SK-N-SH (cell line): ENCODE data around the gene EPHB2. TPM values are rescaled to one million over a fixed set of nuclear protein-coding genes. Genes with fewer than 3 reads are reported as not detected.
A peak's percentile ranks its signal among the peaks of the same experiment; 100 is the strongest.
"Not testable (repeated sequence)": the region's sequence is repeated elsewhere in the genome, so short reads cannot be mapped to it uniquely, and the experiment has no call there.

ENCODE experiments used
- CTCF ChIA-PET: fragments of 300-600, 350-600 bp; formaldehyde crosslinking; extraction: SDS; loops from one replicate; lab custom pipeline; 2021; lab: Yijun Ruan, JAX
- POLR2A ChIA-PET: fragments of 350-600 bp; sonication (Branson Sonifier 250); formaldehyde crosslinking; extraction: SDS; loops from one replicate; lab custom pipeline; 2020; ENCODE audit warnings: antibody characterized with exemption, inconsistent platforms; lab: Yijun Ruan, JAX
- DNase-seq: peaks from one replicate; pipeline ENCODE4 v3.0.0; 2012
- H2AFZ ChIP-seq: fragments of 200-600 bp; sonication (generic); 2 replicates; pipeline ENCODE4 v1.8.1; 2016; ENCODE audit warnings: antibody characterized with exemption, mild to moderate bottlenecking, low read depth
- H3F3A ChIP-seq: fragments of 200-600 bp; sonication (generic); replicated peaks from 2 replicates; pipeline ENCODE3; 2016; ENCODE audit warnings: antibody characterized with exemption, mild to moderate bottlenecking; ENCODE audit not compliant: insufficient read depth
- H3K27ac ChIP-seq, 2 experiments: fragments of 200-500 bp in 1 of 2; fragments of 200-600 bp in 1 of 2; sonication (Bioruptor generic) in 1 of 2; sonication (generic), shearing (Covaris generic) in 1 of 2; 2 replicates each; pipeline versions ENCODE4 v1.5.1 to v1.6.1; 2014 to 2016; ENCODE audit warnings: low read depth in 2 of 2, inconsistent platforms in 1 of 2, low read length in 1 of 2, mild to moderate bottlenecking in 1 of 2, mixed read lengths in 1 of 2
- H3K27me3 ChIP-seq: fragments of 200-600 bp; sonication (generic), shearing (Covaris generic); 2 replicates; pipeline ENCODE4 v1.6.1; 2016; ENCODE audit warnings: mixed run types; ENCODE audit not compliant: insufficient read depth
- H3K36me3 ChIP-seq, 2 experiments: fragments of 200-500 bp in 1 of 2; fragments of 200-600 bp in 1 of 2; sonication (Bioruptor generic) in 1 of 2; sonication (generic) in 1 of 2; replicated peaks in 1 of 2; 2 replicates each; pipeline versions ENCODE3 to v1.5.1; 2014 to 2016; ENCODE audit warnings: low read length in 1 of 2, mild to moderate bottlenecking in 1 of 2; ENCODE audit not compliant: insufficient read depth in 2 of 2, control insufficient read depth in 1 of 2
- H3K4me1 ChIP-seq, 2 experiments: fragments of 200-500 bp in 1 of 2; fragments of 200-600 bp in 1 of 2; sonication (Bioruptor generic) in 1 of 2; sonication (generic), shearing (Covaris generic) in 1 of 2; 2 replicates each; pipeline versions ENCODE4 v1.5.1 to v1.6.1; 2014 to 2016; ENCODE audit warnings: low read depth in 1 of 2, low read length in 1 of 2, mixed run types in 1 of 2; ENCODE audit not compliant: insufficient read depth in 2 of 2, control insufficient read depth in 1 of 2
- H3K4me2 ChIP-seq: fragments of 200-600 bp; sonication (generic), shearing (Covaris generic); 2 replicates; pipeline ENCODE4 v1.6.1; 2017; ENCODE audit warnings: mixed run types
- H3K4me3 ChIP-seq, 2 experiments: fragments of 200-500 bp in 1 of 2; fragments of 200-600 bp in 1 of 2; sonication (Bioruptor generic) in 1 of 2; sonication (generic), shearing (Covaris generic) in 1 of 2; 2 replicates each; pipeline versions ENCODE4 v1.5.1 to v1.8.1; 2014 to 2016; ENCODE audit warnings: low read depth in 2 of 2, inconsistent platforms in 1 of 2, low read length in 1 of 2, mild to moderate bottlenecking in 1 of 2, mixed read lengths in 1 of 2, moderate library complexity in 1 of 2
- H3K79me2 ChIP-seq: fragments of 200-600 bp; sonication (generic); 2 replicates; pipeline ENCODE4 v1.8.1; 2017; ENCODE audit warnings: mild to moderate bottlenecking; ENCODE audit not compliant: insufficient read depth
- H3K9ac ChIP-seq: fragments of 200-600 bp; sonication (generic); 2 replicates; pipeline ENCODE4 v1.6.1; 2017; ENCODE audit warnings: mixed run types
- H3K9me2 ChIP-seq: fragments of 200-600 bp; sonication (generic); 2 replicates; pipeline ENCODE4 v1.6.1; 2017; ENCODE audit warnings: mixed run types
- H3K9me3 ChIP-seq: fragments of 200-600 bp; sonication (generic); 2 replicates; pipeline ENCODE4 v1.6.1; 2017; ENCODE audit warnings: mixed run types, mild to moderate bottlenecking, moderate library complexity
- H4K20me1 ChIP-seq: fragments of 200-600 bp; sonication (generic); 2 replicates; pipeline ENCODE4 v1.6.1; 2017; ENCODE audit warnings: mild to moderate bottlenecking, mixed run types; ENCODE audit not compliant: insufficient read depth
- CHD2 ChIP-seq: fragments of 150-350 bp; IDR thresholded peaks from 2 replicates; pipeline ENCODE4 v1.6.1; 2018; ENCODE audit warnings: low read length; ENCODE audit not compliant: partially characterized antibody
- FOSL2 ChIP-seq: IDR thresholded peaks from 2 replicates; pipeline ENCODE4 v1.4.0; 2012; ENCODE audit warnings: low read depth, mild to moderate bottlenecking, moderate library complexity, borderline replicate concordance
- FOXM1 ChIP-seq: IDR thresholded peaks from 2 replicates; pipeline ENCODE4 v1.4.0; 2012; ENCODE audit warnings: low read depth, mild to moderate bottlenecking
- MXI1 ChIP-seq: IDR thresholded peaks from 2 replicates; pipeline ENCODE4 v1.6.1; 2012; ENCODE audit warnings: mild to moderate bottlenecking, low read depth, low read length, improper control_type of control experiment
- NRF1 ChIP-seq: IDR thresholded peaks from 2 replicates; pipeline ENCODE4 v1.6.1; 2012; ENCODE audit warnings: low read depth, mild to moderate bottlenecking, low read length
- POLR2AphosphoS5 ChIP-seq: IDR thresholded peaks from 2 replicates; pipeline ENCODE4 v1.6.1; 2012; ENCODE audit warnings: low read depth, low read length
- RAD21 ChIP-seq: IDR thresholded peaks from 2 replicates; pipeline ENCODE4 v1.6.1; 2012; ENCODE audit warnings: mild to moderate bottlenecking, low read length
- RCOR1 ChIP-seq: fragments of 150-350 bp; IDR thresholded peaks from 2 replicates; pipeline ENCODE4 v1.6.1; 2017; ENCODE audit warnings: antibody characterized with exemption, low read length
- SMC3 ChIP-seq: IDR thresholded peaks from 2 replicates; pipeline ENCODE4 v1.6.1; 2012; ENCODE audit warnings: low read depth, low read length, improper control_type of control experiment
- TEAD4 ChIP-seq: IDR thresholded peaks from 2 replicates; pipeline ENCODE4 v1.4.0; 2012; ENCODE audit warnings: mild to moderate bottlenecking, borderline replicate concordance; ENCODE audit not compliant: insufficient read depth
- YY1 ChIP-seq: IDR thresholded peaks from 2 replicates; pipeline ENCODE4 v1.4.0; 2012; ENCODE audit warnings: low read depth, mild to moderate bottlenecking
- WGBS: methylation state at CpG from one replicate; pipeline ENCODE4 v1.1.6; 2017; ENCODE audit warnings: low lambda C conversion rate; 5-methylcytosine and 5-hydroxymethylcytosine counted together
- polyA plus RNA-seq, 3 experiments: library from polyadenylated mRNA; depleted of rRNA; stranded (reverse); fragments of >200 nt; gene quantifications; 2 replicates each; pipeline ENCODE4 v1.2.3, GENCODE V29; 2012
- TF ChIP-seq, protein P1 (sequence below): fragments of 200-600 bp; sonication (generic); IDR thresholded peaks from 2 replicates; pipeline ENCODE4 v1.6.1; 2017; ENCODE audit warnings: antibody characterized with exemption, mild to moderate bottlenecking, moderate library complexity

EPHB2 gene
- polyA plus RNA-seq, 1 of the 3 experiments (the other 2 are of a cell fraction): 25.2 TPM

DNA sequence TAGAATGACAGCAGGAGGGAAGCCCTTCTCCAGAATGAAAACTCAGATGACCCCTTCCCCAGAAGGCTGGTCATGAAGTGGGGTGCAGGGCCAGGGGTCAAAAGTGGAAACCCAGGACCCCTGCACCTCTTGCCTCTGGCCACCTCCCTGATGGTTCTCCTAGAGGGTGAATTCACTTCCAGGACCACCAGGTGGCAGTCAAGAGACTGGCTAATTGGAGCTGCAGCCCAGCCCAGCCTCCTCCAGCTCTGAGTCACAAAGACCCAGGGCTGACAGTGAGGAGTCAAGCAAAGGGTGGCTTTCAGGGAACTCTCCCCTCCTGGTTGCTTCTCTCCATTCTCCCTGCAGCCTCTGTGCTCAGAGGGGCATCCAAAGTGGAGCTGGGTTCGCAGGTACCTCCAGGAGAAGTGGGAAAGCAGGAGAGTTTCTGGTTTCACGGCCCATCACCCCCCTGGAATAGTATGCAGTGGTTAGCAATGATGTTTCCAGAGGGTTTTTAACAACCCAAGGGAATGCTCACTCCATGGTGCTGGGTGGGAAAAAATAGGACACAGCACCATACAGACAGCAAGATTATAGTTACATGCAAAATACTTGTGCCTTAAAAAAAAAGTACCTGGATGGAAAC is 6.1 kb upstream of the EPHB2 start:
- no peaks in the 10 kb centered on the region for H4K20me1 ChIP-seq
- ChIA-PET CTCF (interaction anchor here (0.6 to 8.5 kb wide), 70 partner anchors 9 to 1369 kb away, joined by 3 to 166 read pairs (median 5); partner anchors contain the start of gene LACTBL1), POLR2A (no interaction called here)
- peaks cover 2 to 8% of the 10 kb centered on the region in 2 experiments; a peak in 2 of 4 replicates for H3K4me1 ChIP-seq
- no peaks in the 10 kb centered on the region for H3K9me2 ChIP-seq
- no peaks in the 10 kb centered on the region for H3K27me3 ChIP-seq
- peak; percentile 83 for DNase-seq
- no peak overlapping the region for H3K27ac ChIP-seq
- peaks cover 8% of the 10 kb centered on the region for H3F3A ChIP-seq
- 50% methylated on average over 2 of the region's 2 CpGs for WGBS
- H3K9me3 ChIP-seq: no peaks in the 10 kb centered on the region
- H2AFZ ChIP-seq: peak overlapping the region; percentile 75; the same call in 1 of the 2 replicates
- no peak overlapping the region for H3K4me2 ChIP-seq
- H3K36me3 ChIP-seq: no peaks in the 10 kb centered on the region
- no peak overlapping the region; a peak in 1 of 4 replicates for H3K4me3 ChIP-seq
- TF ChIP-seq SMC3 (peak; percentile 95), RAD21 (peak; percentile 89), MXI1 (no peak), TEAD4 (no peak), FOSL2 (peak; percentile 58; the same call in 1 of the 2 replicates), FOXM1 (no peak), RCOR1 (0 out of 2 replicates have a peak, but pooled peaks have one; percentile 24)
- TF ChIP-seq, protein P1, sequence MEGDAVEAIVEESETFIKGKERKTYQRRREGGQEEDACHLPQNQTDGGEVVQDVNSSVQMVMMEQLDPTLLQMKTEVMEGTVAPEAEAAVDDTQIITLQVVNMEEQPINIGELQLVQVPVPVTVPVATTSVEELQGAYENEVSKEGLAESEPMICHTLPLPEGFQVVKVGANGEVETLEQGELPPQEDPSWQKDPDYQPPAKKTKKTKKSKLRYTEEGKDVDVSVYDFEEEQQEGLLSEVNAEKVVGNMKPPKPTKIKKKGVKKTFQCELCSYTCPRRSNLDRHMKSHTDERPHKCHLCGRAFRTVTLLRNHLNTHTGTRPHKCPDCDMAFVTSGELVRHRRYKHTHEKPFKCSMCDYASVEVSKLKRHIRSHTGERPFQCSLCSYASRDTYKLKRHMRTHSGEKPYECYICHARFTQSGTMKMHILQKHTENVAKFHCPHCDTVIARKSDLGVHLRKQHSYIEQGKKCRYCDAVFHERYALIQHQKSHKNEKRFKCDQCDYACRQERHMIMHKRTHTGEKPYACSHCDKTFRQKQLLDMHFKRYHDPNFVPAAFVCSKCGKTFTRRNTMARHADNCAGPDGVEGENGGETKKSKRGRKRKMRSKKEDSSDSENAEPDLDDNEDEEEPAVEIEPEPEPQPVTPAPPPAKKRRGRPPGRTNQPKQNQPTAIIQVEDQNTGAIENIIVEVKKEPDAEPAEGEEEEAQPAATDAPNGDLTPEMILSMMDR: peak; percentile 88
- TF ChIP-seq, all 33 proteins: peak for 5
- no peak overlapping the region for H3K9ac ChIP-seq
- H3K79me2 ChIP-seq: no peaks in the 10 kb centered on the region; the same call in 1 of the 2 replicates

DNA sequence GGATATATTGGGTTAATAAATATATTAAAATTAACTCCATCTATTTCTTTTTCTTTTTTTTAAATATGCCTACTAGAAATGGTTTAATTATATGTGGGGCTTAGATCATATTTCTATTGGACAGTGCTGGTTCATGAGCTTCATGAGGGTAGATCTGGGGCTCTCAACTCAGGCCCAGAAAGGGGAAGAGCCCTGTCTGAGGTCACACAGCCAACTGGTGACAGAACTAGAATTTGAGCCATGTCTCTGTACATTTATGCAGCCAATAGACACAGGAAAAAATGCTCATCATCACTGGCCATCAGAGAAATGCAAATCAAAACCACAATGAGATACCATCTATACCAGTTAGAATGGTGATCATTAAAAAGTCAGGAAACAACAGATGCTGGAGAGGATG is 5.1 kb upstream of the EPHB2 start:
- Histone ChIP-seq H3K79me2 (no peaks in the 10 kb centered on the region; the same call in 1 of the 2 replicates), H2AFZ (no peak overlapping the region), H3K9me2 (no peaks in the 10 kb centered on the region), H4K20me1 (no peaks in the 10 kb centered on the region), H3F3A (peaks cover 8% of the 10 kb centered on the region), H3K9ac (no peak overlapping the region), H3K4me3 (no peak overlapping the region), H3K9me3 (no peaks in the 10 kb centered on the region), H3K27ac (no peak overlapping the region), H3K27me3 (no peaks in the 10 kb centered on the region), H3K4me2 (no peak overlapping the region), H3K4me1 (peaks cover 2 to 13% of the 10 kb centered on the region in 2 experiments; a peak in 2 of 4 replicates), H3K36me3 (no peaks in the 10 kb centered on the region)
- ChIA-PET CTCF (interaction anchor here (1.1 to 8.5 kb wide), 24 partner anchors 8 to 479 kb away, joined by 3 to 166 read pairs (median 8); partner anchors contain the start of gene LACTBL1), POLR2A (no interaction called here)
- DNase-seq: no peak
- no peak for TF ChIP-seq YY1
- TF ChIP-seq CHD2: no peak
- no peak for TF ChIP-seq FOXM1
- no peak for TF ChIP-seq FOSL2
- no peak for TF ChIP-seq NRF1
- no peak for TF ChIP-seq POLR2AphosphoS5

DNA sequence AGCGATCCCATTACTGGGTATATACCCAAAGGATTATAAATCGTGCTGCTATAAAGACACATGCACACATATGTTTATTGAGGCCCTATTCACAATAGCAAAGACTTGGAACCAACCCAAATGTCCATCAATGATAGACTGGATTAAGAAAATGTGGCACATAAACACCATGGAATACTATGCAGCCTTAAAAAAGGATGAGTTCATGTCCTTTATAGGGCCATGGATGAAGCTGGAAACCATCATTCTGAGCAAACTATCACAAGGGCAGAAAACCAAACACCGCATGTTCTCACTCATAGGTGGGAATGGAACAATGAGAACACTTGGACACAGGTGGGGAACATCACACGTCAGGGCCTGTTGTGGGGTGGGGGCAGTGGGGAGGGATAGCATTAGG is 4.5 kb upstream of the EPHB2 start:
- H3F3A ChIP-seq, H2AFZ ChIP-seq, H3K27me3 ChIP-seq, DNase-seq, H4K20me1 ChIP-seq, H3K36me3 ChIP-seq, H3K9ac ChIP-seq, H3K4me2 ChIP-seq, H3K4me3 ChIP-seq, H3K9me3 ChIP-seq, H3K79me2 ChIP-seq, H3K9me2 ChIP-seq, POLR2A ChIA-PET, H3K27ac ChIP-seq: not testable (repeated sequence)
- H3K4me1 ChIP-seq: peaks cover 2 to 13% of the 10 kb centered on the region in 2 experiments; a peak in 2 of 4 replicates
- 98% methylated on average over 4 of the region's 4 CpGs for WGBS
- CTCF ChIA-PET: interaction anchor here (1.1 to 8.5 kb wide), 7 partner anchors 32 to 224 kb away, joined by 3 to 166 read pairs (median 41); no protein-coding TSS in a partner anchor
